B cell (primary cell): ENCODE measurements around the gene SLC35B2. TPM values are rescaled to one million over a fixed set of nuclear protein-coding genes. Genes with fewer than 3 reads are reported as not detected.

Source experiments
- ATAC-seq: fragments of 200-7000 bp; cut with Tn5 transposase; one replicate; pipeline ENCODE4 v1.10.0; 2021; ENCODE audit warnings: low read depth, mild to moderate bottlenecking, moderate number of reproducible peaks, moderate library complexity
- CTCF ChIA-PET: fragments of 350-600 bp; sonication (Branson Sonifier 250); formaldehyde crosslinking; loops from one replicate; lab custom pipeline; 2021; ENCODE audit warnings: antibody characterized with exemption, inconsistent platforms; lab: Charles Lee
- POLR2A ChIA-PET: fragments of 350-600 bp; sonication (Branson Sonifier 250); formaldehyde crosslinking; loops from one replicate; lab custom pipeline; 2021; ENCODE audit warnings: antibody characterized with exemption; lab: Charles Lee
- DNase-seq: peaks from one replicate; pipeline ENCODE4 v3.0.0; 2013
- H2AFZ ChIP-seq: 2 replicates; pipeline ENCODE4 v1.6.1; 2012; ENCODE audit warnings: mild to moderate bottlenecking, low read depth, low read length; ENCODE audit not compliant: insufficient read depth, poor library complexity, severe bottlenecking
- H3K27ac ChIP-seq, 2 donors: 1 replicate in 1 of 2; 2 replicates in 1 of 2; pipeline ENCODE4 v1.5.1; 2012 to 2013; ENCODE audit warnings: low read length in 2 of 2, mild to moderate bottlenecking in 2 of 2, moderate library complexity in 1 of 2
- H3K27me3 ChIP-seq, 4 experiments: fragments of 200-600 bp in 1 of 4; sonication (generic) in 1 of 4; replicated peaks in 1 of 4; 1 replicate in 2 of 4; 2 replicates in 2 of 4; pipeline versions ENCODE4 v1.6.1 to v1.7.0; 2013 to 2016; ENCODE audit warnings: low read length in 3 of 4, mild to moderate bottlenecking in 2 of 4, mixed read lengths in 1 of 4, moderate library complexity in 1 of 4; ENCODE audit not compliant: insufficient read depth in 4 of 4, control insufficient read depth in 3 of 4; ENCODE audit errors: control extremely low read depth in 1 of 4
- H3K36me3 ChIP-seq, 2 experiments: replicated peaks in 1 of 2; 1 replicate in 1 of 2; 2 replicates in 1 of 2; pipeline versions ENCODE4 v1.6.1 to v1.7.1; 2013; ENCODE audit warnings: low read length in 1 of 2; ENCODE audit not compliant: insufficient read depth in 2 of 2, control insufficient read depth in 1 of 2; ENCODE audit errors: control extremely low read depth in 1 of 2, extremely low read depth in 1 of 2
- H3K4me1 ChIP-seq, 2 donors: fragments of 200-600 bp in 1 of 2; sonication (generic) in 1 of 2; 1 replicate in 1 of 2; 2 replicates in 1 of 2; pipeline versions ENCODE4 v1.5.1 to v1.6.1; 2013 to 2017; ENCODE audit warnings: low read length in 2 of 2; ENCODE audit not compliant: control insufficient read depth in 2 of 2, insufficient read depth in 2 of 2
- H3K4me2 ChIP-seq: replicated peaks from 2 replicates; pipeline ENCODE3; 2012; ENCODE audit warnings: mild to moderate bottlenecking, low read depth, low read length; ENCODE audit not compliant: poor library complexity, severe bottlenecking
- H3K4me3 ChIP-seq, 5 experiments: fragments of 200-600 bp in 1 of 5; sonication (generic) in 1 of 5; 1 replicate in 3 of 5; 2 replicates in 2 of 5; pipeline versions ENCODE4 v1.5.1 to v1.7.0; 2011 to 2016; ENCODE audit warnings: low read length in 4 of 5, mild to moderate bottlenecking in 4 of 5, low read depth in 2 of 5, control low read depth in 1 of 5, moderate library complexity in 1 of 5; ENCODE audit not compliant: insufficient read depth in 1 of 5; ENCODE audit errors: control extremely low read depth in 1 of 5, extremely low read depth in 1 of 5
- H3K79me2 ChIP-seq: fragments of 200-600 bp; sonication (generic); one replicate; pipeline ENCODE4 v1.6.0; 2016; ENCODE audit warnings: low read length; ENCODE audit not compliant: control insufficient read depth, insufficient read depth
- H3K9ac ChIP-seq: fragments of 200-600 bp; sonication (generic); 2 replicates; pipeline ENCODE4 v1.6.1; 2017; ENCODE audit warnings: mild to moderate bottlenecking, low read length, moderate library complexity
- H3K9me3 ChIP-seq, 3 donors: one replicate each; pipeline versions ENCODE4 v1.6.1 to v1.7.1; 2013; ENCODE audit warnings: low read length in 2 of 3; ENCODE audit not compliant: control insufficient read depth in 2 of 3, insufficient read depth in 1 of 3; ENCODE audit errors: control extremely low read depth in 1 of 3
- H4K20me1 ChIP-seq: 2 replicates; pipeline ENCODE4 v1.6.0; 2012; ENCODE audit warnings: mild to moderate bottlenecking, low read length; ENCODE audit not compliant: insufficient read depth, control insufficient read depth, poor library complexity, severe bottlenecking
- H3K27ac Mint-ChIP-seq: one replicate; pipeline ENCODE4 v1.8.0; 2021; ENCODE audit warnings: mixed read lengths
- H3K27me3 Mint-ChIP-seq: one replicate; pipeline ENCODE4 v1.8.0; 2021; ENCODE audit warnings: mixed read lengths
- H3K4me1 Mint-ChIP-seq: one replicate; pipeline ENCODE4 v1.8.0; 2021; ENCODE audit warnings: mixed read lengths
- H3K4me3 Mint-ChIP-seq: one replicate; pipeline ENCODE4 v1.8.0; 2021; ENCODE audit warnings: mixed read lengths
- H3K9me3 Mint-ChIP-seq: one replicate; pipeline ENCODE4 v1.8.0; 2022; ENCODE audit warnings: mixed read lengths; ENCODE audit not compliant: insufficient read depth
- CTCF ChIP-seq: fragments of 200-600 bp; IDR thresholded peaks from one replicate; pipeline ENCODE4 v1.8.0; 2022; ENCODE audit warnings: antibody characterized with exemption, mild to moderate bottlenecking
- EZH2 ChIP-seq: IDR thresholded peaks from 2 replicates; pipeline ENCODE4 v1.6.1; 2012; ENCODE audit warnings: borderline replicate concordance, low read depth, mild to moderate bottlenecking, moderate library complexity, low read length; ENCODE audit not compliant: insufficient read depth, poor library complexity, severe bottlenecking
- WGBS: methylation state at CpG from one replicate; pipeline ENCODE4 v1.1.5; 2013; ENCODE audit warnings: missing lambda C conversion rate; ENCODE audit not compliant: insufficient coverage; 5-methylcytosine and 5-hydroxymethylcytosine counted together
- intact Hi-C: fragments of 100-400 bp; cut with micrococcal nuclease; formaldehyde crosslinking; loops from one replicate; pipeline ENCODE4 v1.10.0; 2022
- polyA plus RNA-seq: library from polyadenylated mRNA; depleted of rRNA; stranded (reverse); fragments of >200 nt; gene quantifications from 2 replicates; pipeline ENCODE4 v1.2.3, GENCODE V29; 2012
- total RNA-seq, 2 donors: library from RNA; stranded (reverse); fragments of 120-200 nt in 1 of 2; gene quantifications; 1 replicate in 1 of 2; 2 replicates in 1 of 2; pipeline versions ENCODE4 v1.2.3 to v1.2.4, GENCODE V29; 2013 to 2022

The SLC35B2 gene
- total and polyA plus RNA-seq, 2 donors (not counting 1 experiment from before 2014, with no cell fraction given): 30.0 to 35.2 TPM

DNA sequence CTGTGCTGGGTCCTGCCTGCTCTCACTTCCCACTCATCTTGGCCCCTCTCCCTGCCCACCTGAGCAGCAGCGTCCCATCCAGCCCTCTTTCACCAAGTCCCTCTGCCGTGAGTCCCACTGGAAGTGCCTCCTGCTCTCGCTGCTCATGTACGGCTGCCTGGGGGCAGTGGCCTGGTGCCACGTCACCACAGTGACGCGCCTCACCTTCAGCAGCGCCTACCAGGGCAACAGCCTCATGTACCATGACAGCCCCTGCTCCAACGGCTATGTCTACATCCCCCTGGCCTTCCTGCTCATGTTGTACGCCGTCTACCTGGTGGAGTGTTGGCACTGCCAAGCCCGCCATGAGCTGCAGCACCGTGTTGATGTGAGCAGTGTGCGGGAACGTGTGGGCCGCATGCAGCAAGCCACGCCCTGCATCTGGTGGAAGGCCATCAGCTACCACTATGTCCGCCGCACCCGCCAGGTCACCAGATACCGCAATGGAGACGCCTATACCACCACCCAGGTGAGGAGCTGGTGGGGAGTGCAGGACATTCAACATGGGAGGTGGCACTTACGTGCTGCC lies 15.8 kb upstream of the SLC35B2 start:
- H3K9ac ChIP-seq: no peak overlapping the region
- Mint-ChIP-seq H3K27me3 (peaks cover 55% of the 10 kb centered on the region), H3K9me3 (no peaks in the 10 kb centered on the region), H3K4me1 (peaks cover 20% of the 10 kb centered on the region), H3K27ac (no peak overlapping the region), H3K4me3 (peak overlapping the region; percentile 13)
- no peak overlapping the region for H3K4me2 ChIP-seq
- no peak overlapping the region for H3K27ac ChIP-seq
- no peaks in the 10 kb centered on the region for H4K20me1 ChIP-seq
- intact Hi-C loops: no loop called here
- H3K4me1 ChIP-seq: peaks cover 17 to 21% of the 10 kb centered on the region in 2 donors
- H3K9me3 ChIP-seq: peaks cover 0 to 7% (median 0%) of the 10 kb centered on the region in 3 donors
- CTCF ChIA-PET: no interaction called here
- POLR2A ChIA-PET: no interaction called here
- peaks cover 0 to 76% (median 40%) of the 10 kb centered on the region in 4 experiments for H3K27me3 ChIP-seq
- no peak overlapping the region for H3K4me3 ChIP-seq
- DNase-seq (no peak), ATAC-seq (no peak)
- H2AFZ ChIP-seq: no peak overlapping the region
- no peaks in the 10 kb centered on the region for H3K79me2 ChIP-seq
- no peaks in the 10 kb centered on the region for H3K36me3 ChIP-seq
- 91% methylated on average over 16 of the region's 23 CpGs for WGBS
- TF ChIP-seq CTCF (no peak), EZH2 (no peak)

DNA sequence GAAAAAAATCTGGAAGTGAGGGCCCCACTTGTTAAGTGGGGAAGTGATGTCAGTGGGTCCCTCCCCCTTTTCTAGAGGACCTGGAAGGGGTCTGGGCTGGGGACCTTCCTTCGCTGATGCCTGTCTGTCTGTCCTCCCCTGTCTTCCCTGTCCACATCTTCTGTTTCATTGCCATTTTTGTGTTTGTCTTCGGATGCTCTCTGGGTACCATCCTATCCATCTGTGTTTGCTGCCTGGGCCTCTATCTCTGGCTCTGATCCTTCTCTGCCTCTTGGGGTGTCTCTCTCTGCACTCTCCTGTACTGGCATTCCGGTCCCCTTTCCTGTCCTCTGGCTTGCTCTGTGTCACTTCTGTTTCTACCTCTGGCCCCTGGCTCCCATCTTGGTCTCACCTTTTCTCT lies 15.2 kb upstream of the SLC35B2 start:
- ChIA-PET CTCF (interaction anchor here (0.5 to 1.2 kb wide), 2 partner anchors 16 to 32 kb away, joined by 4 to 5 read pairs; no protein-coding TSS in a partner anchor), POLR2A (no interaction called here)
- no peak overlapping the region for H3K4me3 ChIP-seq
- no peak for DNase-seq
- WGBS: 78% methylated on average over 2 of the region's 3 CpGs
- Mint-ChIP-seq H3K4me1 (peaks cover 24% of the 10 kb centered on the region), H3K4me3 (no peak overlapping the region), H3K27me3 (peaks cover 50% of the 10 kb centered on the region), H3K9me3 (no peaks in the 10 kb centered on the region), H3K27ac (no peak overlapping the region)
- TF ChIP-seq EZH2: no peak
- TF ChIP-seq CTCF: no peak
- H4K20me1 ChIP-seq: no peaks in the 10 kb centered on the region
- peaks cover 0 to 7% (median 0%) of the 10 kb centered on the region in 3 donors for H3K9me3 ChIP-seq
- no peaks in the 10 kb centered on the region for H3K36me3 ChIP-seq
- H3K9ac ChIP-seq: no peak overlapping the region
- ATAC-seq: no peak
- H2AFZ ChIP-seq: no peak overlapping the region
- intact Hi-C loops: no loop called here
- no peaks in the 10 kb centered on the region for H3K79me2 ChIP-seq
- H3K27ac ChIP-seq: no peak overlapping the region
- H3K4me1 ChIP-seq: peaks cover 17 to 21% of the 10 kb centered on the region in 2 donors
- H3K4me2 ChIP-seq: no peak overlapping the region
- peaks cover 0 to 71% (median 38%) of the 10 kb centered on the region in 4 experiments for H3K27me3 ChIP-seq
